Stimulated activated CD8-positive, alpha-beta memory T cell treated with anti-CD3 and anti-CD28 coated beads, Interleukin-12 subunit alpha, Interleukin-12 subunit beta, amount 100 ng/mL, for 4 hours (primary cell): ENCODE results near the gene UMAD1.

Experiments used
- DNase-seq: peaks from one replicate; pipeline ENCODE4 v3.0.0-alpha.2; 2020; ENCODE audit warnings: low read depth

The UMAD1 gene

DNA sequence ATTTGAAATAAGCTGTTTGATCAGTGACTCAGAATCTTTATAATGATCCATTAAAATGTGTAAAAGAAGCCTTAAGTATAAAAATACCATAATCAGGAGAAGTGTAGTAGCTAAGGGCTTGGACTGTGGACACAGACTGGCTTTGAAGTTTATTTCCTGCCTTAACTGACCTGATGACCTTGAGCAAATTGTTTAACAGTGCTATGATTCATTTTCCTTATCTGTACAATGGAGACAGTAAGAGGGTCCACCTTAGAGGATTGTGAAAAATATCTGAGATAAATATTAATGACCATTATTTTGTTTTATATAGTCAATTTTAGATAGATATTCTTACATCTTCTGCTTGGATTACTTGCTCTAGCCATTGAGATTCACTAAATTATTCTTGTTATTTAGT is 91.2 kb downstream of the UMAD1 start:
- no peak for DNase-seq

- DNase-seq = no peak
Measured at GRCh38 chr7:7732621-7733281, 92.2 kb downstream of the UMAD1 start.

- DNase-seq = no peak
Measured at GRCh38 chr7:7736671-7737070, 96.1 kb downstream of the UMAD1 start.

DNA sequence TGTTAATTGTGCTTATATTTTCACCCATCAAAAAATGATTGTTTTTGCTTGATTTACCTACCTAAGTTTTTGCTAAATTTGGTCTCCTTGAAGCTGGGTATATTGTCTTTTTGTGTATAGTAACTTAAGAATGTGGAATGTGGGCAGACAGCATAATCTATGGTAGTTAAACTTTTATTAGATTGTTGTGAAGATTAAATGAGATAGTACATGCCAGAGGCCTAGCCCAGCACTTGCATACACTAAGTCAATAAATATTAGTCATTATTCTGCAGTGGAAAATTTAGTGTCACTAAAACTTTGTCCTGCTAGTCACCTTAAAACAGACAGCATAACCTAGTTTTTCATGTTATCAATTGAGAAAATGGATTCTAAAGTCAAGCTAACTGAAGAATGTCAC is 97.1 kb downstream of the UMAD1 start:
- DNase-seq = no peak

- no peak for DNase-seq
Measured at GRCh38 chr7:7738177-7738576, 97.6 kb downstream of the UMAD1 start.

DNA sequence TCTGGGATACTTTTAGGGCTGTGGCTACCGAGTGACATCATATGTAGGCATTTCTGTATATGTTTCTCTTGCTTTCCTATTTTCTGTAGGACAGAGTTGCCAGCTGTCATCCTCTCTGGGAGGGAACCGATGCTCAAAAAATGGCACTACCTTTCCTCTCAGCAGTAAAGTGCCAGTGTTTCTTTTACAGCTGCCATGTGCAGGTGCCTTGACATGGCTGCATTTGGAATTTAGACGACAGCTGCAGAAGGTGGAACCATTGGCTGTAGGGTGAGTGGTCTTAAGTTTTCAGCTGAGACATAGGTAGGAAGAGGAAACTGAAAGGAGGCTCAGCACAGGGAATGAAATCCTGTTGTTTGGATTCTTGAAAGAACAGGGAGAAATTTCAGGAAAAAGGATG is 98.1 kb downstream of the UMAD1 start:
- no peak for DNase-seq

GRCh38 chr7:7739204-7740036 is 98.9 kb downstream of the UMAD1 start:
- no peak for DNase-seq

DNA sequence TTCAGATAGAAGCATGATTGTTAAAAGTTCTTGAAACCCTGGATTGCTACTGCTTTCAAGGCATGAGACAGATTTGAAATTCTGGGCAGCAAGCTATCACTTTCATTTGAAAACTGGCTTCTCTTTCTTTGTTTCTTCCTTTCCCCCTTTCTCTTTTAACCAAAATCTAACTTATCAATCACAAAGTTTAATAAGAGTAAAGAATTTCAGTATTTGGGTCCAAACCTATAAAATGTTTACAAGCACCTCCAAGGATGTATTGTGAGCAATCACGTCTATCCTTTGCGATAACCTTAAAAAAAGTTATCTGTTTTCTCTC is 99.4 kb downstream of the UMAD1 start:
- DNase-seq = no peak

- DNase-seq = no peak
Measured at GRCh38 chr7:7742223-7742622, 101.7 kb downstream of the UMAD1 start.

- DNase-seq = no peak
Measured at GRCh38 chr7:7745258-7745657, 104.7 kb downstream of the UMAD1 start.

- no peak for DNase-seq
Measured at GRCh38 chr7:7745966-7746365, 105.4 kb downstream of the UMAD1 start.

- no peak for DNase-seq
Measured at GRCh38 chr7:7746458-7746857, 105.9 kb downstream of the UMAD1 start.

GRCh38 chr7:7750571-7751242 is 110.2 kb downstream of the UMAD1 start:
- DNase-seq = no peak

DNA sequence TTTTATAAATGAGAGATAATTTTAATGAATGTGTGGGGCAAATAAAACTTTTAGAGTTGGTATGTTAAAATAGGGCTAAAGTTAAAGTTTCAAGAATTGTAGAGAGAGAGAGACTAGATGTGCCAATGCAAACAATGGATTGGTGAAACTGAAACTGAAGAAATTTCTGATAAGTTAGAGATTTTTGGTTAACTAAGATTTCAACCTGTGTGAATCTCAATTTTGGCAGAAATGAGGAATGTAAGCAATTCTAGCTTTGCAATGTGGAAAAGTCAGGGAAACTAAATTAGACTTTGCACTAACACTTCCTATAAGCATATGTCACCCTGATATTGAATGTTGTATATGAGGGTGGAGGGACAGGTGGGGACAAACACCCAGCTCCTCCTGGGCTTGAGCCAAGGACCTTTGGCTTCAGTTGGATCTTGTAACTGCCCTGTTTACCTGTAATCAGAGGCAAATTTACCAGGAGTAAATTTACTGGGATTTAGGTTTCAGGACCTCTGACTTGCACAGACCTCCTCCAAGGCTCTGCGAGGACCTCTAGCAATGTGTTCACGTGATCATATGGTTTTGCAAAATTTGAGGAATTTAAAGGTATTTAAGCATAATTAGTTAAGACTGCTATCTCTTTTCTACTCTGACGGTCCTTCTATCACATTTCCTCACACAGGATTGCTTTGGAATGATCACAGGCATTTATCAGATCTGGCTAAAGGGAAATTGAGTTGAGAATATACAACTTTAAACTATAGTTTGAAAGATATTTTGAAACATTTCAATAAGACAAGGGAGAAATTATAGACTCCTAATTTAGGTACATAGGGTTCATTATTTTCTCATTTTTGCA is 110.9 kb downstream of the UMAD1 start:
- DNase-seq = no peak

DNA sequence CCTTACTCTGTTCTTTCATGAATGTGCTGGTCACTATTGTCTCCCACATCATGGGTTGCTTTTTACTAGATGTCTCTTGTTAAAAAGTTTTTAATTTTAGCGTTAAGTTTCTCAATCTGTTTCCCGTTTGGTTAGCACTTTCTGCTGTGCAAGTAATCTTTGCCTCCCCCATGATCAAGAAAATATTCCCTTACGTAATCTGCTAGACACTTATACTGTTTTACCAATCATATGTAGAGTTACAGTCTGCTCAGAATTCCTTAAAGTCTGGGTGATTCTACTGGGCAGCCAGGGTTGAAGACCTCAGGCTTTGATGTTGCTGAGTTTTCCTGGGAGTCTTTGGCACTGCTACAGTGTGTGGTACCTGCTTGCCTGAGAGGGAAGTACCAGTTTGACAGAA is 116.0 kb downstream of the UMAD1 start:
- DNase-seq = no peak

- no peak for DNase-seq
Measured at GRCh38 chr7:7757576-7757975, 117.0 kb downstream of the UMAD1 start.

- no peak for DNase-seq
Measured at GRCh38 chr7:7761340-7761973, 120.9 kb downstream of the UMAD1 start.

DNA sequence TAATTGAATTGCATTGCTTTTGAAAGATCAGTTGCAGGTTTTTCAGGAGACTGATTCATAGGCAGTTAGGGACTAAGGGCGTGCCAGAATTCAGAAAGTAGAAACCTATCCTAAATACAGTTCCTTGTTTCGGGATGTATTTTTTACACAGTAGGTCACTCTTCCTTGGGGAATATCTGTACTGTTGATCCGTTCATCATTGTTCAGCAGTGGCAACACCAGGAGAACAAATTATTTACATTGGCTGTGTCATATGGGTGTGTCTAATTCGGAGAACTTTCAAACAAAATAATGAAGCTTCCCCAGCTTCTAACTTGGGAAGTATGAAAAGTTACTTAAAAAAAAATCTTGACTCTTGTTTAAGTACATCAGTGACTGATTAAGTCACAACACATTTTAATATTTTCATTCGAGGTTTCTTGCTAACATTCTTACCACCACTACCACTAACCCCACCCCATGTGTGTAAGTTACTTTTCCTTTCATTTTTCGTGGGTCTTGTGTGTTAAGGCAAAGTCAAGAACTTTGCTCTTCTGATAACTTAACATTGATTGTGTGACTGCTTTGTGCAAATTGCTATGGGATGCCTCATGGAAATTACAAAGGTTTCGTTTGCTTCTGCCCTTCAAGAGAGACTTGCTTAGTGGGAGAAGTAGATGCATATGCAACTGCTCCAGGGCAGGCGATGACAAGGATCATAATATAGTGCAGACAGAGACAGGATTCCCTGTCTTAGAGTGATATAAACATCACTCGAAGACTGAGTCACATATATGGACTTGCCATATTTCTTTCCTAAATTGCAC is 121.6 kb downstream of the UMAD1 start:
- no peak for DNase-seq

DNA sequence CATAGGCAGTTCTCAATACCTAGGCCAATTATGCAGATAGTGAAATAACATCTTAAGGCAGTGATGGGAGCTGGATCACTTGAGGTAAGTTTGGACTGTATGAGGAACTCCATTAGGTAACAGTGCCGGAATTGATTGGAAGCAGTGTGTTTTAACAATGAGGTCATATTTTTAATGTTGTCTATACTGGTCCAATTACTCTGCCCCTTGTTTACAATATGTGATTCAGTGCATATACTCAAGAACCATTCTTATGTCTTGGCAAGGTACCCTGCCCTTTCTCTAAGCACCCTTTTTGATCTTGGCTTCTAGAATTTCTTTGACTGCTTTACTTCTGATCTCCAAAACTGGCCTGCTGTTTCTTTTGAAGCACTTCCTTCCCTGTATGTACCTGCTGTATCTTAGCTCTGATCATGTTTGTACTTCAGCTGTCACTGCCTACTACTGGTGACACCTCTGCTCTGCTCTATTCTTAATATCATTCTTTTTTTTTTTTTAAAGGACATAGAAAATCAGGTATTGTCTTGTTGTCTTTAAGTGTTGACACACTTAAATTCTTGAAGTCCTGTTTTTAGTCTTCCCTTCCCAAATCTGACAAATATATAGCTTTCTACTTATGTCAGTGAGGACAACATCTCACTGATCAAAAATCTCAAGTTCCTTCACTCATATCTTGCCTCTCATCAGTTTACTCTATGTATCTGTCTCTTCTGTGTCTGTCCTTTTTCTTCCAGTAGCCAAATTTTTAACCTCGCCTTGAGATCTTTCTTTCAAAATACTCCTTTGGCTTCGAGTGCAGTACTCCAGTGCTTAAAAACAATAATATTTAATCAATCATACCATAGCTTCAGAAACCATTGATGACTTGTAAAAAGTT is 124.2 kb downstream of the UMAD1 start:
- DNase-seq = no peak

GRCh38 chr7:7765422-7765821 is 124.9 kb downstream of the UMAD1 start:
- DNase-seq = no peak
